T-helper 9 cell (primary cell): Measurements from ENCODE around the gene HNRNPU.

ENCODE experiments used
- DNase-seq: peaks from one replicate; pipeline ENCODE4 v3.0.0-alpha.2; 2020

Gene HNRNPU

GRCh38 chr1:244800821-244801220 is 63.5 kb downstream of the HNRNPU start:
- no peak for DNase-seq
